Measurements from ENCODE around the gene ALDH1B1. TPM values are rescaled to one million over a fixed set of nuclear protein-coding genes. Genes with fewer than 3 reads are reported as not detected.

Gene ALDH1B1
- total and polyA plus RNA-seq, 9 of the 15 experiments (the other 6 are each of a cell fraction or from before 2014, with no cell fraction given) = 8.6 to 46.5 (median 30.8) TPM

DNA sequence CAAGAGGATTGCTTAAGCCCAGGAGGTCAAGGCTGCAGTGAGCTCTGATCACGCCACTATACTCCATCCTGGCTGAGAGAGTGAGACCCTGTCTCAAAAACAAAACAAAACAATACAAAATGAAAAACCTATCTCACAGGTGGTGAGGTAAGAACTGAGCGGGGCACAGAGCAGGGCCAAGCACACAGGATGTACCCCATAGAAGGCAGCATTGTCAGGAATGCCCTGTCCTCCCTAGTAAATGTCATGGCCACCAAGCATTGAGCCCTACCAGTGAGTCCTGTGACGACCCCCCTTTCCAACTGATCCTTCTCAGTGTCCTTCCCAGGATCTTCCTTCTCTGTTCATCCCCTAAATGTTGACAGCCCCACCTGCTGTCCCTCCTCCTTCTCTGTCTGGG is 44.6 kb upstream of the ALDH1B1 start:
- BruUV-seq (replicated peaks) = no TSS peak
- 0% methylated on average over 3 of the region's 3 CpGs for WGBS (ENCODE audit: insufficient coverage, low coverage, missing lambda C conversion rate)
- DNase-seq (ENCODE audit: extremely low read depth in 1 of 4, low spot score in 3 of 4) (no peak), ATAC-seq (no peak), FAIRE-seq (no peak)
- Histone ChIP-seq H3K79me2 (ENCODE audit: control insufficient read depth, insufficient read depth, low read length) (no peaks in the 10 kb centered on the region), H3K9me1 (ENCODE audit: control insufficient read depth, insufficient read depth, low read length) (no peaks in the 10 kb centered on the region), H3K36me3 (ENCODE audit: control insufficient read depth, insufficient read depth, low read length) (no peaks in the 10 kb centered on the region), H3K27ac (ENCODE audit: extremely low read depth, low read depth, low read length) (no peak overlapping the region), H3K9me3 (replicated peaks; ENCODE audit: control insufficient read depth, insufficient read depth, low read depth, low read length) (no peaks in the 10 kb centered on the region), H3K4me1 (replicated peaks in 1 of 2; ENCODE audit: control insufficient read depth in 2 of 2, insufficient read depth in 2 of 2, low read length in 2 of 2) (no peaks in the 10 kb centered on the region), H2AFZ (ENCODE audit: low read depth, low read length) (no peak overlapping the region), H3K27me3 (ENCODE audit: control insufficient read depth in 2 of 2, insufficient read depth in 2 of 2, low read length in 2 of 2) (peaks cover 2 to 40% of the 10 kb centered on the region in 2 experiments; a peak in 3 of 5 replicates), H3K9ac (ENCODE audit: insufficient read depth in 1 of 2, low read depth in 2 of 2, low read length in 2 of 2) (no peak overlapping the region), H4K20me1 (replicated peaks; ENCODE audit: control insufficient read depth, insufficient read depth, low read length) (no peaks in the 10 kb centered on the region), H3K4me2 (ENCODE audit: insufficient read depth, low read length) (no peak overlapping the region), H3K4me3 (no peak overlapping the region)
- in situ Hi-C loops (cut with MboI) = no loop called here
- TF ChIP-seq ZNF324 (CRISPR knock-in tag; IDR thresholded peaks at IDR 0.05) = no peak
- peak in 1 of 2 experiments; percentile 18; a peak in 1 of 4 replicates for TF ChIP-seq RAD21 (CRISPR knock-in tag; conservative IDR thresholded peaks at IDR 0.05 in 1 of 2, IDR thresholded peaks at IDR 0.05 in 1 of 2)
- TF ChIP-seq, protein P1, sequence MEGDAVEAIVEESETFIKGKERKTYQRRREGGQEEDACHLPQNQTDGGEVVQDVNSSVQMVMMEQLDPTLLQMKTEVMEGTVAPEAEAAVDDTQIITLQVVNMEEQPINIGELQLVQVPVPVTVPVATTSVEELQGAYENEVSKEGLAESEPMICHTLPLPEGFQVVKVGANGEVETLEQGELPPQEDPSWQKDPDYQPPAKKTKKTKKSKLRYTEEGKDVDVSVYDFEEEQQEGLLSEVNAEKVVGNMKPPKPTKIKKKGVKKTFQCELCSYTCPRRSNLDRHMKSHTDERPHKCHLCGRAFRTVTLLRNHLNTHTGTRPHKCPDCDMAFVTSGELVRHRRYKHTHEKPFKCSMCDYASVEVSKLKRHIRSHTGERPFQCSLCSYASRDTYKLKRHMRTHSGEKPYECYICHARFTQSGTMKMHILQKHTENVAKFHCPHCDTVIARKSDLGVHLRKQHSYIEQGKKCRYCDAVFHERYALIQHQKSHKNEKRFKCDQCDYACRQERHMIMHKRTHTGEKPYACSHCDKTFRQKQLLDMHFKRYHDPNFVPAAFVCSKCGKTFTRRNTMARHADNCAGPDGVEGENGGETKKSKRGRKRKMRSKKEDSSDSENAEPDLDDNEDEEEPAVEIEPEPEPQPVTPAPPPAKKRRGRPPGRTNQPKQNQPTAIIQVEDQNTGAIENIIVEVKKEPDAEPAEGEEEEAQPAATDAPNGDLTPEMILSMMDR (IDR thresholded peaks at IDR 0.05 in 2 of 3, conservative IDR thresholded peaks at IDR 0.05 in 1 of 3; ENCODE audit: insufficient read depth in 2 of 3, low read depth in 1 of 3, low read length in 3 of 3) = 0 out of 6 replicates have a peak, but pooled peaks of 1 of the 3 experiments have one; percentile 1
- intact Hi-C loops (cut with micrococcal nuclease) = no loop called here
- ChIA-PET POLR2A (no interaction called here), CTCF (ENCODE audit: low intra/inter-chr PET ratio) (no interaction called here)
